Fibroblast of lung (primary cell): Measurements from ENCODE around the gene MIX23.

ENCODE experiments used
- CTCF ChIP-seq, 2 donors: IDR thresholded peaks in 1 of 2; conservative IDR thresholded peaks in 1 of 2; 1 replicate in 1 of 2; 2 replicates in 1 of 2; pipeline ENCODE4 v1.5.1; 2011 to 2012; ENCODE audit warnings: low read length in 2 of 2, control low read depth in 1 of 2, inconsistent platforms in 1 of 2, low read depth in 1 of 2, mild to moderate bottlenecking in 1 of 2
- EZH2 ChIP-seq: IDR thresholded peaks from 2 replicates; pipeline ENCODE4 v1.5.1; 2012; ENCODE audit warnings: low read length, control low read depth, mild to moderate bottlenecking; ENCODE audit errors: missing control alignments

GRCh38 chr3:122325769-122326168, 57.3 kb downstream of the MIX23 start:
- TF ChIP-seq CTCF (conservative IDR thresholded peaks at IDR 0.05 in 1 of 2, IDR thresholded peaks at IDR 0.05 in 1 of 2; ENCODE audit: low read depth in 1 of 2, low read length in 2 of 2) (no peak), EZH2 (no peak)
